Activated T-helper 1 cell treated with Interleukin-2 at 50 U/mL for 16 hours (primary cell): ENCODE measurements around the gene BST1.
"Not testable (repeated sequence)": the region's sequence is repeated elsewhere in the genome, so short reads cannot be mapped to it uniquely, and the experiment has no call there.

Source experiments
- DNase-seq: peaks from one replicate; pipeline ENCODE4 v3.0.0-alpha.2; 2020; ENCODE audit warnings: low read depth

Gene BST1

DNA sequence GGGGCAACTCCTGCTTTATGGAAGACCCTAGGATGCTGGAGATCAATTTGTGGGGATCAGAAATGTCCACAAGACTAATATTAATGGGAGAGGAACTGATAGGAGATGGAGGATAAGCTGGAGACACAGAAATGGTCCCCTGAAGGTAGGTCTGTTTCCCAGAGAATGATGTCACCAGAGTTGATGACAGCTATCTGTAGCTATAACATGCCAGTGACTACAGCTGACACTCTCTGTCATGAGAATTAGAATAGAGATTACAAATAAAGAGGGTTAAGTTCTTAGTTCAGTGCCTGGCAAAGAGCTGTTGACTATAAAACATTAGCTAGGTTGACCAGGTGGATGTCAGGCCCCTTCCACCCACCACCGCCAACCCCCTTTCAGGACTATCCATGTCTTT lies 9.3 kb downstream of the BST1 start:
- no peak for DNase-seq

DNA sequence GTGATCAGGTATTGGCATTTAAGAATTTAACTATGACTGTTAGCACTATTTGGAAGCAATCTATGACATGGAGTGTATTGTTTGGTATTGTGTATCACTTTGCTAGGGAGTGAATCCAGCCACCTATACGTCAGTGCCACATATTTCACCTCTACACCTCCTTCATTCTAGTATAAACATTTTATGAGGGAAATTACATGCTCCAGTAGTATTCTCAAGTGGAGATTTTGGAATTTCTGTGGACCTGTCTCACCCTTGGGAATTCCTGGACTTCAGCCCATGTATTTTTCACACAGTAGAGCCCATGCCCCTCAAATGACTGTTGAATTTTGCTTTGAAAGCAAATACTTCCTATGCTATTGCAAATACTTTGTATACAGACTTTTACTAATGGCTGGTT lies 11.3 kb downstream of the BST1 start:
- no peak for DNase-seq

DNA sequence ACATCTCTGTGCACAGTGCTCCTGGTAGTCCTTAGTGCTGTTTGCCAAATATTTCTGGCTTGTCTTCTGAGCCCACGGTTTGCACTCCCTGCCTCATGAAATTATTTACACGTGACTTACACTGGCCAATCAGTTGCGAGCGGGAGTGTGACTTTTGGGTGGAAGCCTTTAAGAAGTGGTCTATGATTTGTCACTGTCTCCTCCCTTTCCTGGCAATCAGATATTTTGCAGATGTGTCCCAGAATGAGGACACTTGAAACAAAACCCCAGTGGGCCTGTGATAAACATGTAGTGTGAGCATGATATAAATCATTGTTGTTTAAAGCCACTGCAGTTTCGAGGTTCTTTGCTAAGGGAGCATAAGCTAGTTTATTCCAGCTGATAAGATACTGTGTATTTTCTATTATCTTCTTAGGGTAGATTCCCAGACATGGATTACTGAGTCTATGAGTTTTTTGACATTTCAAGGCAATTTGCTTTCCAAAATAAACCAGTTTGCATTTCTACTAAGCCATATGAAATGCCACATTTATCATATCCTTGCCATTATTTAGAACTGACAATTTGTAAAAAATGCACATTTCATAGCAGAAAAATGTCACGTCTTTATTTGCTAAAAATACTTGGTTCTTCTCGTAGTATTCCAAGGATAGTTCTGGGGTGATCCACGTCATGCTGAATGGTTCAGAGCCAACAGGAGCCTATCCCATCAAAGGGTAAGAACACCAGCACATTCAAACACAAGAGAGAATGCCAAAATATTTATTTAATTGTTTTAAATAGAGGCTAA lies 12.0 kb downstream of the BST1 start:
- DNase-seq: no peak

DNA sequence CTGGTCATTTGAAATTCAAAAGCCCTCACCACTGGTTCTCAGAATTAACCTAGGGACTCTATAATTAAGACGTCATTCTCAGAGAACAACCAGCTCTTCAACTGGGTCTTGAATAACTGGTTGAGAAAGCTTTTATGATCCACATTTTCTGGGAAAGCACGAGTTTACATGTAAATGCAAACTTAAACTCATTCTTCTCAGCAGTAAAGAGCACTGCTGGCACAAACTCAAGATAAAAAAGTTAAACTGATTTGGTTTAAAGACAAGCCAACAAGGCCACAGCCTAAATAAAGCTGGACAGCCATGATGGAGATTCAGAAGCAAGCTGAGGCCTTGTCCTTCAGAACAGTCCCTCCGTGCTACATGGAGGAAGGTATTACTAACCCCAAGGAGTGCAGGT lies 13.2 kb downstream of the BST1 start:
- DNase-seq: no peak

DNA sequence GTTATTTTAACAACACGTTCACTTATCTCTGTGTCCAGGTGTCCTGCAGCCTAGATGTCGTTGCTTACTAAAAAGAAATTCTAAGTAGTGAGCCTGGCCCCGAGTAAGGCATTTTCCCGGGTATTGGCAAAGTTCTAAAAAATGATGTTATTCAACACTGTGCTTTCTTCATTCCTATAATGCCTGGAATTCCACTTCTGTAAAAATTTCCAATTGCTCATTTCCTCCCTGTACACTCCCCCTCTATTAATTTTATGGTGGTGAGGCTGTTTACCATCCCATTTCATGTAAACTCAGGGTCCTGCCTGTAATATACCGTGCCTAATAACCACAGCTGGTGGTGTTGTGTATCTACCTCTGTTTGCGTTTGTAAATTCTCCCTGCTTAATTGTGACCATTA lies 14.2 kb downstream of the BST1 start:
- DNase-seq: no peak

DNA sequence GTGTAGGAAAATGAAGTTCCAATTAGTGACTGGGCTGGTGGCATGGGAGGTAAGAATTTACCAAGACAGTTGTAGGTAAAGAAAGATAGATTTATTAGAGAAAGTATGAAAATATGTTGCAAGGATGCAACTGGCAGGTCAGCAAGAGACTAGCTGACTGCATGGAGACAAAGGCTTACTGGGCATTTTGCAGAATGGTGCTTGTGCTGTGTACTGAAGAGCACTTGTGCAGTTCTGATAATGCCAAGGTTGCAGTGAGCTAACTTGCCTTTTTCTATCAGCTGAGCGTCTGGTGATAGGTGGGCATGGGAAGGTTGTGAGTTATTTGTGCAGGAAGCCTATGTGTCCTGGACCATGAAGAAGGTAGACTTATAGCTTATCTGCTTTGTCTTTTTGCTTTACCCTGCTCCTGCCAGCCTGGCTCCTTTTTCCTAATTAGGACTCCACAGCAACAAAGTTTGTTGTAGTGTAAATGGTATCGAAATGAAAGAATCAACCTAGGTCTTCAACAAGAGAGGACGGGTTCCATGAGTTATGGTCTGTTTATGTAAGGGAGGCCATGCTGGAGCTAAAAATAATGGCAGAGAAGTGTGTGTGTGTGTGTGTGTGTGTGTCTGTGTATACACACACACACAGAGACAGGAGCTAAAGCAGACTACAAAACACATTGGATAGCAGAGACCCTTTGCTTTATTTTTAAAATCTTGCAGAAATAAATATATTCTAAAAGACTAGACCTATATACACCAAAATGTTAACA lies 15.0 kb downstream of the BST1 start:
- DNase-seq: no peak

DNA sequence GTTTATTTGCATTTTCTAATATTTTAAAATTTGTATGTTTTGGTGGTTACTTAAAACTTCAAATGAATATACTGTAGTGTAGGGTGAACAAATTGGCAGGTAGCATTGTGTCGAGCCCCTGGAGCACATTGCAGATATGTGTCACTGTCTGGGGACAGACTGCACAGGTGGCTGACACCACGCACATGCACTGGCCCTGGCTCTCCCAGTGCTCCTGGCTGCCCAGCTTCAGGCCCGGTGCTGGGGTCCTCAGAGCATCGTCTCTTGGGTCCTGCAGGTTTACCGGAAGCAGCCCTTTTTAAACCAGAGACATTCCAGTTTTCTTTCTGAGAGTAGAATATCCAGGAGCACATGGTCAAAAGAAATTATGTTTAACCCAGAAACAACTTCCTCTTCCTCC lies 15.6 kb downstream of the BST1 start:
- no peak for DNase-seq

DNA sequence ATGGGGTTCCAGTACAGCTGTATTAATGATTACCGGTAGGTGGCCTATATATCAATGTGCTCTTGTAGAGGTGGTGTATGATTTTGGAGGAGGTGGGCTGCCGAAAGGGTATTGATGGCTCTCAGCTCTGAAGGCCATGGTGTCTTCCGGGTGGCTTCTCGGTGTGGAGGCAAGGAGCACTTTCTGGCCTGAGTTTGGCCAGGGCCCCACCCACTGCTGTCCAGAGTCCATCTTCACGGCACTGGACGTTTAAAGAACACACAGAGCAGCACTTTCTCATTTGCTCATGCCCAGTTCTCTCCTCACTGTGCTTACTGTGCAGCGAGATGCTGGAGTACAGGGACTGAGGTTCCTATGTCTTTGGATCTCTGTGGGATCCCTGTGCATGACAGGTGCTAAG lies 16.1 kb downstream of the BST1 start:
- DNase-seq: no peak

DNA sequence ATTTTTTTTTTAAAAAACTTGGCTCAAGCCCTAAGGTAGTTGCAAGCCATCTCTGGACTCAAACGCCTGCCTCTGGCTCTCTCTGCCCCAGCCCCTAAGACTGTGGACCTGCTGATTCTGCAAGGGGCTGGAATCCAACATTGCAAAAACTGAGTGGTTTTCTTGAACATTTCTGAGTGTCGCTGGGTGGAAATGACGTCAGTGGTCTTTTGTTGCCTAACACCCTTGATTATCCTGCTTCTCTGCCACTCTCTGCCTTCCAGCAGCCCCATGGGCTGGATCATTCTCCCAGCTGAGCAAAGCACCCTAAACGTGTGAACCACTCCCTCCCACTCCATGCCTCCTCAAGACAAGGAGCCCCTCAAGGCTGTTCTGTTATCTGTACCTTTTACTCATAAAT lies 16.6 kb downstream of the BST1 start:
- no peak for DNase-seq

DNA sequence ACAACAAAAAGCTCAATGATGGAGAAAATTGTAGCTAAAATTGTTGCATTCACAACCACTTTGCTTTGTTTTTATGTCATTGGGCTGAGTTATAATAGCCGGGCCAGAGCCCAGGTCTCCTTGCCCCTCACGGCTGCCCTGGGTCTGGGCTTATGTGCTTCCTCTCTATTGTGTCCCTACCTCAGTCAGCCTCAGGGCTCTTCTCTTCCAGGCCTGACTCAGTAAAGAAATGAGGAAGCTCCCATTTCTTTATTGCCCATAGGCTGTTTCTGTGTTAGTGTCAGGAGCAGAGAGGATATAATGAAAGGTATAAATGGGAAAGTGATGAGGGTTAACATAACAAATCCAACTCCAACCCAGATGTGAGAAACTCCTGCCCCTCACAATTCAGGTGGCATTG lies 18.0 kb downstream of the BST1 start:
- DNase-seq: no peak

DNA sequence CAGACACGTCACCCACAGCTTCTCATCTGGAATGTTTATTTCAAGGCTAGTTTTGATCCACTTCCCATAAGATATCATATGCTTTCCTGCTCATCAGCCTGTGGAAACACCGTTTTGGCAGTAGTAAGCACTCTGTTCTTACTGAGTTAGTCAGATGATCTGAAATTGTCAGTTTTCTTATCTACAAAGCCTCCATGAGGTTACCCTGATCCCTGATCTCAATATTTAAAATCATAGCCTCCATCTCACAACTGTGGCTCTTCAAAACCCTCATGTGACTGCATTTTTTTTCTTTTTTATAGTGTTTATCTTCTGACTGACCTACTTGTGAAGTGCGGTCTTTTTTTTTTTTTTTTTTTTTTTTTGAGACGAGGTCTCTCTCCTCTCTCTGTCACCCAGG lies 22.7 kb downstream of the BST1 start:
- no peak for DNase-seq

DNA sequence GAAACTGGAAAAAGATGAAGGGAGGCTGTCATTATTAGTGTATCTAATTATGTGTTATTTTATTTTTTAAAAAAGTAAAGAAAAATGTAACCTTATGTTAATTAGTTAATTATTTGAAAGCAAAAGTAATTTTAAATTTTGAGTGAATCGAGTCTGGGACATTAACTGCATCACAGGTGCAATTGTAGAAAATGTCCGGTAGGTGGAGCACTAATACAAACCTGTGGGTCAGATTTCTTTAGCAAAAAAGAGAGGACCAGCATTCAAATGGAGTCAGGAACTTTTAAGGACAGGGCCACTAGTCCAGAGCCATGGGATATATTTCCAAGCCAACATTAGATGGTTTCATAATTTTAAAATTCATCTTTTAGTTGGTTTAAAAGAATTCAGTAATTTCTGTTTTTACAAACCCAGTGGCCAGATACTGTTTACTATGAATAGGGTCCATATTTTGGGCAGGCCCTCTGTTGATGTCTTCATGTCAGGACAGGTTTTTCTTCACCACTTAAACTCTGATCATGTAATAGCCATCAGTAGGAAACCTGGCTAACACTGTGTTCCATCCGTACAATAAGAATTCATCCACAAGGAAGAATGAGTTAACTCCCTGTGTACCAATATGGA lies 27.2 kb downstream of the BST1 start:
- peak; percentile 4 for DNase-seq

DNA sequence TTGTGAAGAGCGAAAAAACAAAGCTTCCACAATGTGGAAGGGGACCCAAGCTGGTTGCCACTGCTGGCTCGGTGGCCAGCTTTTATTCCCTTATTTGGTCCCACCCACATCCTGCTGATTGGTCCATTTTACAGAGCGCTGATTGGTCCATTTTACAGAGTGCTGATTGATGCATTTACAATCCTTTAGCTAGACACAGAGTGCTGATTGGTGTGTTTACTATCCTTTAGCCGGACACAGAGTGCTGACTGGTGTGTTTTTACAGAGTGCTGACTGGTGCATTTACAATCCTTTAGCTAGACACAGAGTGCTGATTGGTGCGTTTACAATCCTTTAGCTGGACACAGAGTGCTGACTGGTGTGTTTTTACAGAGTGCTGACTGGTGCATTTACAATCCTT lies 30.2 kb downstream of the BST1 start:
- DNase-seq: not testable (repeated sequence)

DNA sequence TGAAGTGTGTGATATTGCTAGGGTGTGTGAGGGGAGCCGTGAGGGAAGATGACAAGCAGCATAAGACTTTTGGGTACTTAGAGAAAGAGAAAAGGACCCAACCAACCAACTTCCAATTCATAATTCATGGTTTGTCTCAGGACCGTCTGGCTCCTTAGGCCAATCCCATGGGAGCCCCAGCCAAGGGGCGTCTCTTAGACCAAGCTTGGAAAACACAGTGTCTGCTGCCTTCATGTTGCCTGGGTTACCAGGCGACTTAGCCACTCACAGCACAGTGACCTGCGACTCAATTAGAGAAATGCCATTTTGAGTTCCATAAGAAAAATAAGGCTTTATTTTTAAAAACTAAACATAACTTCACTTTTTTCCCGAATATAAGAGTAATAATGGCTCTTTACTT lies 32.7 kb downstream of the BST1 start:
- no peak for DNase-seq

DNA sequence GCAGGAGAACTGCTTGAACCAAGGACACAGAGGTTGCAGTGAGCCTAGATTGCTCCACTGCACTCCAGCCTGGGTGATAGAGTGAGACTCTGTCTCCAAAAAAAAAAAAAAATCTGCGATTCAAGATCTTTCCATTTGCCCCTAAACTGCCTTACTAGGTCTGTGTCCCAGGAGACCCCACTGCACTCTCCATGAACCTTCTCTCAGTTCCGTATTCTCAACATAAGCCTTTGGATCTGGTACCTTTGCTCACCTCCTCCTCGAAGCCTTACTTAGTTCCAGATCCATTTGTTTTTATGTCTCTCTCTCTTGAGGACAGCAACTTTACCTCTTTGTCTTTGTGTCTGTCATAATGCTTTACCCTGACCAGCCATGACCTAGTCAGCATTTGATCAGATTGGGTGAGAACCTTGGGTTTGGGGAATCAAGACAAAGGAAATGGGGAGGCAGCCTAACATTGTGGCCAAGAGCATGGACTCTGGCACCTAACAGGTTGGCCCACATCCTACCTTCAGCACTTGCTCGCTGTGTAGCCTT lies 33.7 kb downstream of the BST1 start:
- DNase-seq: no peak

DNA sequence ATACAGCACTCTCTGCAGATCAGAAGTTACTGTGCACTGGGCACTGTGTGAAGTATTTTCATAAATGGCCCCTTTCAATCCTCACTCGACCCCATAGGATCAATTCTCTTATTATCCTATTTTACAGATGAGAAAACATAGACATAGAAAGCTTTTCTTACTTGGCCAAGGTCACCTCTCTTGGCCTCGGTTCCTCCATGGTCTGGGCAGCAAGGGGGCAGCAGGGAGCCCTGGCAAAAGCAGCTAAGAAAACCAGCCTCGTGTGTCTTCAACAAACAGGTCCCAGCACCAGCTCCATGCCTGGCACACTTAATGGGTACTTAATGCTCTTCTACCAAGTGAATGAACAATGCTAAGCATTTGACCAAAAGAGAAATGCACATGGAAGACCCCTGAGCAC lies 34.4 kb downstream of the BST1 start:
- no peak for DNase-seq

DNA sequence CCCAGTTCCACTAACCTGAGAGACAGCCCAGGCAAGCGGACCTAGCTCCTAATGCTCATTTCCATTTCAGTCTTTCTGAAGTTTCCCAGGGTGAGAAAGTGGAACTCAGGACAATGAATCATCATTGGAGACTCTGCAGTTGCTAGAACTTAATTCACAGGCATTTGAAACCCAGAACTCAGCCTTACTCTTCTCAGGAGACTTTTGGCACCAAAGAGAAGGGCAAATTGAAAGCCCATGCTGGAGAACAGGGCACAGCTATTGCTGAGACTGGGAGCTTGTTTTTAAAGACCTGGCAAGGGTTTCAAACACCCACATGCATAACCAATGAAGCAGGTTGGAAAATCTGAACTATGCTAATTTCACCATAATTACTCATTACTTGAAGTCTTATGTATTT lies 36.0 kb downstream of the BST1 start:
- no peak for DNase-seq

DNA sequence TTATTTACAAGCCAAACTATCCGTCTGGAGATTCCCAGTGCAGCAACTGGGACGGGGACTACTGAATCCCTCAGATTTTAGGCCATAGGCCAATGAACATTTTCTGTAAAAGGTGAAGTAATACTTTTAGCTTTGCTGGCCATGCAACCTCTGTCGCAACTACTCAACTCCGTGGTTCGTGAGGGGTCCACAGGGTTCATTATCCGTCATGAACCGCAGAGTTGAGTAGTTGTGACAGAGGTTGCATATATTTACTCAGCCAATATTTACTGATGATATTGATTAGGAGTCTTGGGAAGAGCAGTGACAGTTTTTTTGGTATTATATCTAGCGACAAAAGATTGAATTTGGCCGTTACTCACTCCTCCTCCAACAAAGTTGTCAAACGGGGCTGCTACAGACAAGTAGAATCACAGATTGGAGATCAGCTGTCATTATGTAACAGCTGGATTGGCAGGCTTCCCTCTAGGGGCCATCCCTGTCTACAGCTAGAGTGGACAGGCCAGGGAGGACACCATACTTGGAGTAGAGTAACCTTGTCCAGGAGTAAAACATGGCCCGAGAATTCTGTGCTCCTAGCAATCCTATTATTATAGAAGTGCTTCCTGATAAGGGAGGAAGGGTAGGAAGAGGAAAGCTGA lies 38.0 kb downstream of the BST1 start:
- DNase-seq: no peak

DNA sequence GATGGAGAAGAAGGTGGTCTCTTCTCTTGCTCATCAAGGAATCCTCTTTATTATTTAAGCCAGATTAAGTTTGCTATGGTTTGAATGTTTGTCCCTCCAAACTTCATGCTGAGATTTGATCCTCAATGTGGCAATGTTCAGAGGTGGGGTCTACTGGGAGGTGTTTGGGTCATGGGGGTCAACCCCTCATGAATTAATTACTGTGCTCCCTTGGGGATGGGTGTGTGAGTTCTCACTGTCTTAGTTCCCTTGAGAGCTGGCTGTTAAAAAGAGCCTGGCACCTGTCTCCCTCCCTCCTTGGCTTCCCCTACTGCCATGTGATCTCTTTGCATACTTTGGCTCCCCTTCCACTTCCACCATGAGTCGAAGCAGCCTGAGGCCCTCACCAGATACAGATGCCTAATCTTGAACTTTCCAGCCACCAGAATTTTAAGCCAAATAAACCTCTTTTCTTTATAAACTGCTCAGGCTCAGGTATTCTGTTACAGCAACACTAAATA lies 39.3 kb downstream of the BST1 start:
- no peak for DNase-seq

DNA sequence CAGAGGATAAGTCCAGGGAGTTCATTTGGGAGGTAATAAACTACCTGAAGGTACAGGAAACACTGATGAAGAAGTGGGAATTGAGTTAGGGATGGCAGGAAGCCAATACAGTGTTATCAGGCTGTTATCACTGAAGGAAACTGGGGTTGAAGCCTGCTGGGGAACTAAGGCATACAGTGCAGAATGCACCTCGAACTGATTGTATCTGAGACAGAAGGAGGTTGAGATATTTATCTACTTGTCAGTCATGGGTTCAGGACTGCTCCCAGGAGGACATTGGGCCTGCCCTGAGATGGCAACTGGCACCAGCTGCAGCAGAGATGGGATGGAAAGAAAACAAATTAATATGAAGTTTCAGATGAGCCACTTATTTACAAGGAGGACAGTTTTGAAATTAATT lies 39.8 kb downstream of the BST1 start:
- no peak for DNase-seq

DNA sequence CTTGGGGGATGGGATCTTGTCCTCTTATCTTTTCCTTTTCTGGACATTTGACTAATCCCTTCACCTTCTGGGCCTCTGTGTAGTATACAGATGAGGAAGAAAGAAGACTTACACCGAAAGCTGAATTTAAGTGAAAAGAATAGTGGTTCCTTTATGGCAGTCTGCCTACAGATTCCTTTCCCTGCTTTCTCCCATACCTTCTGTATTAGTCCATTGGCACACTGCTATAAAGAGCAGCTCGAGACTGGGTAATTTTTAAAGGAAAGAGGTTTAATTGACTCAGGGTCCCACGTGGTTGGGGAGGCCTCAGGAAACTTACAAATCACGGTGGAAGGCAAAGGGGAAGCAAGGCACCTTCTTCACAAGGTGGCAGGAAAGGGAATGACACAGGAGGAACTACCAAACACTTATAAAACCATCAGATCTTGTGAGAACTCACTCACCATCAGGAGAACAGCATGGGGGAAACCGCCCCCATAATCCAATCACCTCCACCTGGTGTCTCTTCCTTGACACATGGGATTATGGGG lies 41.2 kb downstream of the BST1 start:
- no peak for DNase-seq

DNA sequence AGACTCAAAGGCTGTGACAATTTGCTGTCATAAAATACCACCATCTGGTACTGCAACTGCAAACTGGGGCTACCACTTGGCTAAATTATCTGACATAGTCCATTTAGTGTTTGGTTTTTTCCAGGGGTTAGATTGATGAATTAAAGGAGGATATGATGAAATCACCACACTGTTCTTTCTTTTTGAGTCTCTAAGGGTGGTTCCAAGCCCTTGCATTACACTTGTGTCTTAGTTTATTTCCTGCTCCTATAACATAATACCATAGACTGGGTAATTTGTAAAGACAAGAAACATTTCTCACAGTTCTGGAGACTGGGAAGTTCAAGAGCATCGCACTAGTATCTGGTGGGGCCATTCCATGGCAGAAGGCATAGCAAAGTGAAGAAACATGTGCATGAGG lies 43.2 kb downstream of the BST1 start:
- DNase-seq: no peak
